Measurements from ENCODE around the gene CST7.

DNA sequence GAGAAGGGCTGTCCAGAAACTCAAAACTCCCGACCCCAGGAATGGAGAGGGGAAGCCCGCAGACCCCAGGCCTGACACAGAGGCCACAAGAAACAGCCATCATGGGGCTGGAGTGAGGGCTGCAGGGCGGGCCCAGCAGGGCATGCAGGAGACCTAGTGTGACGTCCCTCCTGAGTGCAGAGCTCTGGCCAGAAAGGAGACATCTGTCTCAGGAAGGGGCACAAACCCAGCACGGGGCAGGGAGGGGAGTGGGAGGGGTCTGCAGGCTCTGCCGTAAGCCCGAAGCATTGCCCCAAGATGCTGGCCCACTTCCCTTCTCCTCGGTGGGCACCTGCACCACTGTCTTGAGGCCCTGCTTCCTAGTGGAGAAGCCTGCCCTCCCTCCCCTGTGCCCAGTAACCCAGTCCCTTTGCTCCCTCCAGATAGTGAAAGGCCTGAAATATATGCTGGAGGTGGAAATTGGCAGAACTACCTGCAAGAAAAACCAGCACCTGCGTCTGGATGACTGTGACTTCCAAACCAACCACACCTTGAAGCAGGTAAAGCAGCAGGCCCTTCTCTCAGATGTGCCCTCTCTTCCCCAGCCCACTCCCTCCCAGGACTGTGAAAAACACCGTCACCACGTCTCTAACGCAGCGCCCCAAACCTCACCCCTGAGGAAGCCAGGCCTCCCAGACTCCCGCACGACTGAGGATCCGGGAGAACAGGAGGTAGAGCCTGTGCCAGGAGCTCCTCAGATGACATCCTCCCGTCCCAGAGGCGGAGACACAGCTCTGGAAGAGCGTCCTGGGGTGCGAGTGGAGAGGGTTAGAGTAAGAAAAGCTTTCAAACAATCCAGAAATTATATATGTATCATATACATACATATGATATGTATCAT is 9.7 kb downstream of the CST7 start:
- TF ChIP-seq, protein P1, sequence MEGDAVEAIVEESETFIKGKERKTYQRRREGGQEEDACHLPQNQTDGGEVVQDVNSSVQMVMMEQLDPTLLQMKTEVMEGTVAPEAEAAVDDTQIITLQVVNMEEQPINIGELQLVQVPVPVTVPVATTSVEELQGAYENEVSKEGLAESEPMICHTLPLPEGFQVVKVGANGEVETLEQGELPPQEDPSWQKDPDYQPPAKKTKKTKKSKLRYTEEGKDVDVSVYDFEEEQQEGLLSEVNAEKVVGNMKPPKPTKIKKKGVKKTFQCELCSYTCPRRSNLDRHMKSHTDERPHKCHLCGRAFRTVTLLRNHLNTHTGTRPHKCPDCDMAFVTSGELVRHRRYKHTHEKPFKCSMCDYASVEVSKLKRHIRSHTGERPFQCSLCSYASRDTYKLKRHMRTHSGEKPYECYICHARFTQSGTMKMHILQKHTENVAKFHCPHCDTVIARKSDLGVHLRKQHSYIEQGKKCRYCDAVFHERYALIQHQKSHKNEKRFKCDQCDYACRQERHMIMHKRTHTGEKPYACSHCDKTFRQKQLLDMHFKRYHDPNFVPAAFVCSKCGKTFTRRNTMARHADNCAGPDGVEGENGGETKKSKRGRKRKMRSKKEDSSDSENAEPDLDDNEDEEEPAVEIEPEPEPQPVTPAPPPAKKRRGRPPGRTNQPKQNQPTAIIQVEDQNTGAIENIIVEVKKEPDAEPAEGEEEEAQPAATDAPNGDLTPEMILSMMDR (IDR thresholded peaks at IDR 0.05), result no peak
- TF ChIP-seq POLR2AphosphoS5 (IDR thresholded peaks at IDR 0.05; ENCODE audit: low read depth, low read length) (no peak), TCF7L2 (IDR thresholded peaks at IDR 0.05; ENCODE audit: low read depth, low read length) (no peak)
